Superior temporal gyrus (tissue), 1 donor: ENCODE results near the gene LTBR.

Experiments used
- DNase-seq: peaks from one replicate; pipeline ENCODE4 v3.0.0-alpha.2; 2016; ENCODE audit errors: extremely low spot score

LTBR gene

DNA sequence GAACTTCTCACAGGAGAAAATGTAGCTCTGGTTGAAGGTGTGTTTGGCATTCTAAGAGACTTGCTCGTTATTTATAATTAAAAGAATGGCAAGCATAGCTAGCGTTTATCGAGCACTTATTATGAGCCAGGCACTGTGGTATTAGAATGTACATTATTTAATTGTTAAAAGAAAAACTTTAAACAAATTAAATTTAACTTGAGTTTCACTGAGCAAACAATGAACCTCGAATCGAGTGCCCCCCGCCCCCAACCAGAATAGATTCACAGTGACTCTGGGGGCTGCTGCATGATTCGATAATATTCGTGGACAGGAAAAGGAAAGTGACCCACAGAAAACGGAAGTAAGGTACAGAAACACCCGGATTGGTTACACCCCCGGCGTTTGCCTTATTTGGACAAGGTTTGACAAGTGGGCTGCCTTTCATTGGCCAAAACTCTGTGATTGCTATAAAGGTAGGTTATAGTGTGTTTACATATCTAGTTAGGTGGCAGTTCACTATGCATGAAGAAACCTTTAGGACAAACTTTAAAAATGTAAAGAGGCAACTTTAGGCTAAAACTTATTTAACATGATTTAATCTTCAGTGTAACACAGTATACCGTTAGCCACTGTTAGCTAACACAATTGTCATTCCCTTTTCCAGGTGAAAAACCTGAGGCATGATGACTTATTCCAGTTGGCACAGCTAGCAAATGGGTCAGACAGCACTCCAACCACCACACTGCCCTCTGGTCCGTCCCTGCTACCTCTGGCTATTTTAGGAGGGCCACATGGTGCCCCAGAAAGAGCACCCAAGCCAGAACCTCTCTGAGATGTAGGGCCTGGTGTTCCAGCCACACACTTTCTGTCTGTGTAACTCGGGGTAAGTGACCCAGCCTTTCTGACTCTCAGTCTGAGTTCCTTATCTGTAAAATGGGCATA, 15.7 kb upstream of the LTBR start:
- DNase-seq = no peak

DNA sequence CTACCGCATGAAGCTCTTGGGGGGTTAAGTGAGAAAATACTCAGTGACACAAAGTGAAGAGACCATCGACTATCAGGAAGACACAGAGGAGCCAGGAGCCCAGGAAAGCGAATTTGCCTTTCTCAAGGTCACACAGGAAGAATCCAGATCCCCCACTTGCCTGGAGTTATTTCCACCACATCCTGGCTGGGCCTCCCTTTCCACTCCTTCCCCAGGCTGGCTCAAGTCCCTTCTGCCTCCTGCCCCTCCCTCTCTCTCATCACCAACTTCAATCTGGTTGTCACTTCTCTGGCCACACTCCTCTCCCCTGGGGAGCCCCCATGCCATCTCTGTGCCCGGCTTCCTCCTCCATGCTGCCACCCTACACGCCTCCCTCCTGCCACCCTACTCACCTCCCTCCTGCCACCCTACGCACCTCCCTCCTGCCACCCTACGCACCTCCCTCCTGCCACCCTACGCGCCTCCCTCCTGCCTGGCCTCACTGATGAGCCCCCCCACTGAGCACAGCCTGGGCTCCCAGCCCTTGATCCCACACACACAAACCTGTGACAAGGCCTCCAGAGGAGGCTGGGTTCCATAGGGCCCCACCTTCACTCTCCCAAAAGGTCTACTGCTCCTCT, 14.9 kb upstream of the LTBR start:
- DNase-seq = no peak

DNA sequence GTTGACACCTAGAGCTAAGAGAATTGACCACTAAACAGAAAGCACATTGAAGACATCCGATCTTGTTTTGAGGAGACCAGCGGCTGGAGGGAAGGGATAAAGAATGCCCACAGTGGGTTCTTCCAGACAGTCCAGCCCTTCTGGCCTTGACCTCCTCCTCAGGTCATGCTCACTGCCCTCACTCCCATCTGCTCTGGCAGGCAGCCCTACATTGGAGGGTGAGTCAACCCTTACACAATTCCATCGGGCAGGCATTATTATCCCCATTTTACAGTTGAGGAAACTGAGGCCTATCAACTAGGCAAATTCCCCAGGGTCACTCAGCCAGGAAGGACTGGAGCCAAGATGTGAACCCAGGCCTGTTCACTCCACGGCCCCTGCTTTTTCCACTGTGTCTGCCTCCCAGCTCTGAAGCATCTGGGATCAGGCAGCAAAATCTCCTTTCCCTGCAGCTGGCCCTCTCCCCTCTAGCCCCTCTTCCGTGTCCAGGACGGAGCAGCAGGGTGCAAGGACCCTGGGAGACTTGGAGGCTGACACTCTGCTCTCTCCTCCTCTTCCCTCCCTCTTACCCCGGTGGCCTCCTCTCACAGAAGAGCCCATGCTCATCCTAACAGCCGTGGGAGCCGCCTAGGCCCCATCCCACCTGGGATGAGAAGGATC, 13.9 kb upstream of the LTBR start:
- DNase-seq = no peak

DNA sequence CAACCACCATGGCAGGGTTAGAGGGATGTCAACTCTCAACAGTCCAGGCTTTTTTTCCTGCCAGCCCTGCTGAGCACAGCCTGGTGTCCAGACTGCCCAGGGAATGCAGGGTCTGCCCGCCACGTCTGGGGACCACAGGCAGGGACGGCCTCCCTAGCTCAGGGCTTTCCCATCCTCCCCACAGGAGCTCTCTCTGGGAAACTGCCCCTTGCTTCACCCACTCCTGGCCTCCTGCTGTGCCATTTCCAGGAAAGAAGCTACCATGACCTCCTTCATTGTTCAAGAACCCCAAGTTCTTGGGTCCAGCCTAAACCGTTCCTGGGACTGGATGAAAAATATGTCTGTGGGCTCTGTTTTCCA, 13.4 kb upstream of the LTBR start:
- DNase-seq = no peak

DNA sequence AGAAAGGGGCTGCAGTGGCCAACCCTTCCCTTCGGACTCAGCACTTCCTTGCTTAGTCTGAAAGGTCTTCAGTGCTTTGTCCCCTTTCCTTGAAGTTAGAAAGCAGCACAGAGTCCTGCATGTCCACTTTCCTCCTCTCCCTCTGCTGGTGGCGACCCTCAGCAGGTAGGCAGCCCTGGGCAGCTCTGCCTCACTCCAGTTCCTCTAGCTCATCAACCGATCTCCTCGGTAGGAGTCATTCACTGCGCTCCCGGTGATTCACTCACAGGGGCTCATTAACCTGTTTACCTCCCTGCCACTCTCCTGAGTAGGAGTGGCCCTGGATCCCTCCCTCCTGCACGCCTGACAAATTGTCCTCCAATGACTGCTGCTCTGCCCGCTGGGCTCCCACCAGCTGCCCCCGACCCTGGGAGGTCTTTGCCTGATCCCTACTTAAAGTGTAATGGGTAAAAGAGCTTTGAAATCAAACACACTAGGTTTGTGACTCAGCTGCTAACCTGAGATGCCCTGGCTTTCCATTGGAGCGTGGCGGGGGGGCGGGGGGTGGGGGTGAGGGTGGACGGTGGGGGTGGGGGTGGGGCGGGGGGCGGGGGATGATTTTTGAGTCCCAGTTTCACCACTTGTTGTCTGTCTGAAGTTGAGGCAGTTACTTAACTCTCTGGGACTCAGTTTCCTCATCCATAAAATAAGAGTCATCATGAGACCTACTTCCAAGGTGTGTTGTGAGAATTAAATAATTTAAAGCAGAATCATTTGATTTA, 12.8 kb upstream of the LTBR start:
- no peak for DNase-seq

DNA sequence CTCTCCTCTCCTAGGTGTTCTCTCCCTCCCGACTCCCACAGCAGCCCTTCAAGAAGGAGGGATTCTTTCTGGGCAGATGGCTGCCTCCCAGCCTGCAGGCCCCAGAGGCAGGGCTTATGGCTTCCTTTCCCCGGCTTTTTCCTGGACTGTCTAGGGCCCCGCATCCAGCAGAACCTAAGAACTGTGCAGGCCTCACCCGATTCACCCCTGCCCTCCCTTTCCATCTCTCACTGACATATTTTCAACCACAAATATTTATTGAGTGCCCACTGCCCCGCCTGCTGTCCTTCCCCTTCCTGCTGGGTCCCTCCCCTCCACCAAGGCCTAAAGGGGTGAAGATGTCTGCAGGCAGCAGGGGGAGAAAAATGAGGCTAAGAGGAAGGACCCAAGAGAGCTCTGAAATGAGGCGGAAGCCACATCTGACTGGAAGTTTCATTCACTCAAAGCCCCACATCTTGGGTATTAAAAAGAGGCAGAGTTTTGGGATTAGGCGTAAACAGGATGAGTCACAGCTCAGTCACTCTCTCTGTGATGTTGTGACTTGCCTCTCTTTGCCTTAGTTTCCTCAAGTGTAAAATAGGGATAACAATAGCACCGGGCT, 11.5 kb upstream of the LTBR start:
- no peak for DNase-seq

DNA sequence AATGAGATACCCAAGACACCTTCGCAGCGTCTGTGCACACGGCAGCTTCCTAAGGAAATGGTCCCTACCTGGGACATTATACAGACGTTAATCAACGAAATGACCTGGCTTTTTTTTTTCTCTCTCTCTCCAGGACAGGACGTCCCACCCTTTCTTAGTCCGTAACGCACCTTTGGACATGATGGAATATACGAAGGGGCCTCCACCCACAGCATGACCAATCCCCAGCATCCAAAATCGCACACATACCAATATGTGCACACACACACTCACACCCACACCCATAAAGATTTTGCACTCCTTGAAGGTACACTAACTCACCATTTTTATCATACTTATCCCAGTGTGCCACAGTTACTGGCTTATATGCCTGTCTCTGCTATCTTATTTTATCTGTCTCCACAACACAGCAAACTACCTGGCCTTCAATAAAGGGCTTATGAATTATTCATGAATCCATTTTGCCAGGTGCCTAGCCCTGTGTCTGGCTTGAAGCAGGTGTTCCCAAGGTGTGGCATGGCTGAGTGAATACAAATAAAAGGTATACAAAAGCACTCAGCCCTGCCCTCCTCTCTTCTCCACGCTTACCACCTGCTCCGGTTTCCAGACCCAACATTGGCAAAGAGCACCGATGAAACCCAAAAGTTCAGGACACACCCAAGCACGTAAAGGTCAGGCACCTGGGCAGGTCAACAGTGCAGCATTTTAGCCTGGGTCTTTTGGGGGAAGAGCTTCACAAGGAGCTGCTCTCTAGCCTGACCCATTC, 10.8 kb upstream of the LTBR start:
- no peak for DNase-seq

DNA sequence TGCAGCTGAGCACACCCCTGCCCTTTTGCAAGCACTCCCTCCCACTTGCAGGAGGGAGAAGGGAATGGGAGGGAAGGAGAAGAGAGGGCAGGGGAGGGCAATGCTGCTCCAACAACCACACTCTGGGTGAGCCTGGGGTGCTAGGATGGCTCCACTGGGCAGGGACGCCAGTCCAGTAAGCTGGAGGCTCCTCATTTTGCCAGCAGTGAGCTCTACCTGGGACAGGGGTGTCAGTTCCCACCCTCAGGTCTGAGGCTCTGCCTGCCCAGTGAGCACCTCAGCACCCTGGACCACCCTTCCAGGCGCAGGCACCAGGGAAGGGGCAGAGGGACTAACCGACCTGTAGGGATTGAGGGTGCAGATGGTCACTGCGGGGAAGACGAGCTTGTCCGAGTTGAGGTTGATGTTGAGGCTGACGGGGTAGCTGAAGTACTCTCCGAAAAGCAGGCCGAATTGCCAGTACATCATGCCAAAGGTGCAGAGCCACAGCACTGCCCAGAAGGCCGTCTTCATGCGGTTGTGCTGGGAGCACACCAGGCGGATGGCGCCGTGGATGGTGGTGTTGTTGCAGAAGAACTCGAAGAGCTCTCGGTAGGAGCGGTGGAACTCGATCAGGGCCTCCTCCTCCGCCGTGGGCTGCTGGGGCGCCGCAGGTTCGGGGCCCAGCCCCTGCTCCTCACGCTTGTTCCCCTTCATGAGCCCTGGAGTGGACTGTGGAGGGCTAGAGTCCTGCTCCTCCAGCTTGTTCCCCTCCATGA, 9.8 kb upstream of the LTBR start:
- DNase-seq = no peak

DNA sequence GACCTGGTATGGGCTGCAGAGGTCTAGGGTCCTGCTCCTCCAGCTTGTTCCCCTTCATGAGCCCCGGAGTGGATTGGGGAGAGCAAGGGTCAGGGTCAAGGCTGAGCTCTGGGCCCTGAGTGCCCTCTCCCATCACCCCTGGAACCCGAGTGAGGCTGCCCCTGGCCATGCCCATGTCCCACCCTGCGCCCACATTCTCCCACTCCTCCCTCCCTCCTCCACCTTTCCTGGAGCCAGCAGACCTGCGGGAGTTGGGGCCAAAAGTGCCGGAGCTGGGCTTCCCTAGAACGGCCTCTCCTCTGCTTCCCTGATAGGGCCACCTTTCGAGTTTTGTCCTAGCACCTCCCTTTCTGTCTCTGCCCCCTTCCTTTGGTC, 9.2 kb upstream of the LTBR start:
- DNase-seq = no peak

DNA sequence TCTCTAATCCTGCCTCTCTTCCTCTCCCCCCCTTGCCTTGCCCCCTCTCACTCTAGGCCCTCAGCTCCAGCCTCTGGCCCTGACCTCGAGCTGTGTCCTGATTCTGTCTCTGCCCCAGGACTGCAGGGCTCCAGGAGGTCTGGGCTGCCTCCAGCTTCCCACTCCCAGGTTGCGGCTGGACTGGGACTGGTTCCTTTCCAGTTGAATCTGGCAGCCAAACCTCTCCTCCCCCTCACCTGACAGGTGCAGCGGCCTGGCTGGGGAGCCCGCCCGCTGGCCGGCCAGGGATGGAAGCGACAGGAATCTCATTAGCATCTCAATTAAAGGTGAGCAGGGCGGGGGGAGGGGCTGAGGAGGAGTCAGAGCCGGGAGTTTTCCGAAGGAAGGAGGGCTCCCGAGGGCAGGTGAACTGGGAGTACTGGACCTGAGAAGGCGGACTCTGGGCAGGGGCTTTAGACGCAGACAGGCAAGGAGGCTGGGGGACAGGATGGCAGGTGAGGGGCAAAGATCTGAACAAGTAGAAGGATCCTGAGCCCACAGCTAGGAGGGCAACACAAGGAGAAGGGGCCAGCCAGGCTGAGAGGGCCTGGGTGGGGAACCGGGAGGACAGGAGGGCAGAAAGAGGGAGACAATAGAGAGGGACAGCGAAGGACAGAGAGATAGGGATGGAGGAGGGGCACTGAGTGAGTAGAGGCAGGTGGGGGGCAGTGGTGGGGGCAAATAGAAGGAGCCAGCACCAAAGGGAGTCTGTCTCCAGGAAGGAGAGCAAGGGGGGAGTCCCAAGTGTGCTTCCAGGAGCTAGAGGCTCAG, 8.5 kb upstream of the LTBR start, which contains the start of gene SCNN1A:
Gene SCNN1A (minus strand): TSS at position 295 of the 810 bp plus-strand sequence. CDS start 780 bp downstream, outside the sequence.
- DNase-seq = no peak

DNA sequence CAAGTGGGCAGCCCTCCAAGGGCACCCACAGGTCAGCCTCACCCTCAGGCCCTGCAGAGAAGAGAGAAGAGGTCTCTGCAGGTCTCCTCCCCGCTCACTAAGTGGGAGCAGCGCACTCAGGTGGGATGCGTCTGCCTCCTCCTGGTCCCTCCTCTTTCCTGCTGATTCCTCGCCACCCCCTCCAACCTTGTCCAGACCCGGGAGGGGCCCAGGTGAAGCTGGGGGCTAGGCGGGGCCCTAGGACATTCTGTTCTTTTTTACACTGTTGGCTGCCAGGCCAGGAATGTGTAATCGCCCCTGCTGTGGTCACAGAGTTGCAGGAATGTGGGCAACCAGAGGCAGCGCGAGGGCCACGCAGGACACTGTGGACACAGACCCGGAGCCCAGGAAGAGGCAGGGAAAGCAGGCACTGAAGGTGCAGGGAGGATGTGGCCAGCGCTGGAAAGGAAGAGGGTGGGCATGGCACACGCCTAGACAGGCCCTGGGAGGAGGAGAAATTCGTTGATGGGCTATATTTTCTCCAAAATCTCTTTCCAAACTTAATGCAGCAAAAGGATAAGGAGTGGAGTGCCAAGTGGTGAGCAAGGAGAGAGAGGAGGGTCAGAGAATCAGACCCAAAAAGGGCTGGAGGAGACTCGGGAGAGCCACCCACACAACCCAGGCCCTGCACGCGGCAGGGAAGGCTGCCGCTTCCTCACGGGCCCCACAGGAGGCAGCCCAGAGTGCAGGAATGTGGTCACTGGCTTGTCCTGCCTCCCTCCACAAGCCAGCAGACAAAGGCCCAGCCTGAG, 7.7 kb upstream of the LTBR start:
- DNase-seq = no peak

DNA sequence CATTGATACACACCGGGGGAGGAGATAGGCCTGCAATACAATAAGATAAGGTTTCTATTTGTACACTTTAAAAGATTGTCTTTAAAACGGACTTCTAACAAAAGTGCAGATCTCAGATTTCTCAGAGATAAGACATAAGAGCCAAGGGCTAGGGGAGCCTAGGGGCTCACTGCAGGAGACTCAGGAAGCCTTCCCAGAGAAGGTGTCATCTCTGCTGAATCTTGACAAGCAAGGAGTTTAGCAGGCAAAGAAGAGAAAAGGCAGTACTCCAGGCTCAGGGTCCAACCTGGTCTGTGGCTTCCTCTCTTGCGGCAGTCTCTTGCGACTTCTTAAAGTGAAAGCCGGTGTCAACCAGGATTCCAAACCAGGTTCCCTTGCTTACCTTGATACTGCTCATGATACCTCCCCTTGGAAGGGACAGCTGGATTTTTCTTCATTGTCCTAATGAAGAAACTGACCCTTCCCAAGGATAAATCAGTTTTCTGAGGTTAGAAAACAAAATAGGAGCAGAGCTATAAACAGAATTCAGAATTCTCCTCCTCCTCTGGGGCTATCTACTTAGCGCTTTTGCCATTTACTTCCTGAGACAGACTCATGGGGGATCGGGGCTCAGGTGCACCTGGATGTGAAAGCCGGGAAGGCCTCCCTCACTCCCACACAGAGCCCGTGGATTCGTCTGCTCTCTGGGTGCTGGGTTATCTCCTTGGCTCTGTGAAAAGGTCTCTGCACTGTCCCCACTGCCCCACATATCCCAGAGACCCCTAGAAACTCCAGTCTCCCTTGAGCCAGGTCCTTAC, 6.9 kb upstream of the LTBR start:
- no peak for DNase-seq

DNA sequence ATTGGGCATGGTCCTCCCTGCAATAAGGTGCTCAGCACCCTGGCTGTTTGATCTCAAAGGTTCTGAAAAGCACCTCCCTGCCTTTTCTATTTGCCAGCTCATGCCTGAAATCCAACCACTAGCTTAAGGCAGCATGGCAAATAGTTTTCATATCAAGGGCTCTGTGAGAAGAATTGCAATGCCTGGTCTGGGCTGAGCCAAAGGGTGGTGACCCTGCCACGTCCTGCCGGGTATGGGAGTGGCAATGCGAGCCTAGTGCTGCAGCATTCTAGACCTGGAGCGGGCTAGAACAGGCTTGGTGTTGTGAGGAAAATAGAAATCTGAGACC, 6.3 kb upstream of the LTBR start:
- DNase-seq = no peak

DNA sequence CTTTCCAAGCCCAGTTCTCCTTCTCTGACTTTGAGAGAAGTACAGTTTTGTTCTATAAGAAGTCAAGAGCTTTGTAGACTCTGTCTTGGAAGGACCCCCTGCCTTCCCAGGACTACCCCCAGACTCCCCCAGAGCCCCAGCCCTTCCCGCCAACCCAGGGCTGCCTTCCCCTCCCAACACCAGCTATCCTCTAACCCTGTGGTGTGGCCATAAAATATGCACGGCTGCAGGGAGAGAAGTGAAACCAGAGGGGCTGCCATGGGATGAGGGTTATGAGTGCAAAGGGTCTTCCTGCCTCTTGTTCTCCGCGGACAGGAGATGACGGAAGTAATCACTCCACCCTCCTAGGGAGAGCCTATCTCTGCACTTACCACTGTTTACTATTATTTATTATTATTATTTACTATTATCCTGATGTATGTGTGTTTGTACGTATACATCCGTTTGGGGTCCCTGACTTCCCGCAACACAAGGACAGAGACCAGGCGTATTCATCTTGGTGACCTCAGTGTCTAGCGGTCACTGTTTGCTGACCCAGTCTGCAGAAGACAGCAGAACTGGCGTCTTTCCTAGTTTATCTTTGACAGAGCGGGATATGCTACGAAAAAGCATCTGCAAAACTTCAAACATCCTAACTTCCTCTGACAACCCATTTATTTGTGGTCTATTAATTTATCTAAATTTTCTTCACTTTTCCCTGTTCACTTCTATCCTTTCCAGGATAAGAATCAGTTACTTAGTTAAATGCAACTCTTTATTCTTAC, 5.1 kb upstream of the LTBR start:
- DNase-seq = no peak

DNA sequence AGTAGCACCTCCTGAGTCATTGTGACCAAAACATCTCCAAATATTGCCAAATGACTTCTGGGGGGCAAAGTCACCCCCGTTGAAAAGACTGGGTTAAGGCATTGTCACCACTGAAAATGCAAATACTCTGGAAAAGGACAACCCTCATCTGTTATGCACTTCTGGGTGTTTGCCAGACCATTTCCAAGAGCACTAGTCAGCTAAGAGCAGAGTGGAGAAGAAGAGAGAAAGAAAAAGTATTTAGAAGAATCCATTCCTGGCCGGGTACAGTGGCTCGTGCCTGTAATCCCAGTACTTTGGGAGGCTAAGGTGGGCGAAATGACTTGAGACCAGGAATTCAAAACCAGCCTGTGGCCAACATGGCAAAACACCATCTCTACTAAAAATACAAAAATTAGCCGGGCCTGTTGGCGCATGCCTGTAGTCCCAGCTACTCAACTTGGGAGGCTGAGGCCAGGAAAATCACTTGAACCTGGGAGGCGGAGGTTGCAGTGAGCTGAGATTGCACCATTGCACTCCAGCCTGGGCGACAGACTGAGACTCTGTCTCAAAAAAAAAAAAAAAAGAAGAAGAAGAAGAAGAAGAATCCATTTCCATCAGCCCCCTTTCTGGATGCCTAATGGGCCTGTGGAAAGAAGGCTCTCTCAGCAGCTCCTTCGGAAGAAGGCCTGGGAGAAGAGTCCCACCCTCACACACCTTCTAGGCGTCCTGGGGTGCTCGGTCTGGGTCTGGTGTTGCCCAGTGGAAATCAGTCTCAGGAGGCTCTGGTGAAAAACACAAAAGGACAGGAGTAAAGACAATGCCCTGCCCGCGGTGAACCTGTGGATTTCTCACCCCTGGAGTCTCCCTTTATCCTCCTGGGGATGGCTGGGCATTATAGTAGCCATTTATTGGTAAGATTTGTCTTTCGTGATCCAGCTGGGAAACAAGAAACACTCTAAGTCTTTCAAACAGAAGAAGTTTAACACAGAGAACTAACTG, 3.5 kb upstream of the LTBR start:
- DNase-seq = no peak

DNA sequence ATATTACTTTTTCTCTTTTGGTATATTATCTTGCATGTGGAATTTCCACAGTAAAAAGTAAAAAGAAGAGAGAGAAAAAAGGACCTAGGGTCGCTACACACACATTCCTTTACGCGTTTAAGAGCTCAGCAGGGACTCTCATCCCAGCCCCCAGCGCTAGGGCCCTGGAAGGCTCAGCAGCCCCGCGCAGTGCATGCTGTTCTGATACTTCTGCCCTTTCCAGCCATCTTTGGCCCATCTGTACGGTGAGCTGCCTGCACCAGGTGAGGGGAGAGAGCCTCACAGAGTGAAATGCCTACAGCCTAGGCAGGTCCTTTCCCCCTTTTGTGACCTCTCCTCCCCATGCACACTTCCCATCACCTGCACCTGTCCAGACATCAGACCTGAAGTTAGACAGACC, 1.6 kb upstream of the LTBR start:
- DNase-seq = no peak
